GM23338 (cell line): ENCODE data around the gene FADD. TPM values are rescaled to one million over a fixed set of nuclear protein-coding genes. Genes with fewer than 3 reads are reported as not detected.

ENCODE experiments used
- ATAC-seq: fragments of 200-7000 bp; cut with Tn5 transposase; 3 replicates; pipeline ENCODE4 v1.9.1; 2020
- DNase-seq: peaks from one replicate; pipeline ENCODE4 v3.0.0-alpha.2; 2015; ENCODE audit warnings: low spot score
- H2AFZ ChIP-seq: fragments of 200-600 bp; sonication (generic); 2 replicates; pipeline ENCODE4 v1.8.0; 2016; ENCODE audit warnings: antibody characterized with exemption, mild to moderate bottlenecking, moderate library complexity
- H3F3A ChIP-seq: fragments of 200-600 bp; sonication (generic); replicated peaks from 2 replicates; pipeline ENCODE4 v1.8.0; 2017; ENCODE audit warnings: antibody characterized with exemption, mixed run types, low read depth
- H3K27ac ChIP-seq: fragments of 200-600 bp; sonication (generic); 2 replicates; pipeline ENCODE4 v1.6.1; 2016; ENCODE audit warnings: low read depth
- H3K27me3 ChIP-seq: fragments of 200-600 bp; sonication (generic); 2 replicates; pipeline ENCODE4 v1.8.0; 2016; ENCODE audit warnings: mild to moderate bottlenecking, mixed run types, moderate library complexity; ENCODE audit not compliant: insufficient read depth
- H3K36me3 ChIP-seq: fragments of 200-600 bp; sonication (generic); 2 replicates; pipeline ENCODE4 v1.8.0; 2016; ENCODE audit warnings: mild to moderate bottlenecking; ENCODE audit not compliant: insufficient read depth
- H3K4me1 ChIP-seq: fragments of 200-600 bp; sonication (generic); 2 replicates; pipeline ENCODE4 v1.8.0; 2016; ENCODE audit warnings: mild to moderate bottlenecking, moderate library complexity; ENCODE audit not compliant: insufficient read depth
- H3K4me2 ChIP-seq: fragments of 200-600 bp; sonication (generic); 2 replicates; pipeline ENCODE4 v1.7.1; 2017; ENCODE audit warnings: mixed run types
- H3K4me3 ChIP-seq: fragments of 200-600 bp; sonication (generic); 2 replicates; pipeline ENCODE4 v1.6.1; 2016; ENCODE audit warnings: mixed run types
- H3K79me2 ChIP-seq: fragments of 200-600 bp; sonication (generic); replicated peaks from 2 replicates; pipeline ENCODE4 v1.8.0; 2017; ENCODE audit warnings: mild to moderate bottlenecking; ENCODE audit not compliant: insufficient read depth
- H3K9me2 ChIP-seq: fragments of 200-600 bp; sonication (generic); 2 replicates; pipeline ENCODE4 v1.8.0; 2017; ENCODE audit not compliant: insufficient read depth
- H4K20me1 ChIP-seq: fragments of 200-600 bp; sonication (generic); replicated peaks from 2 replicates; pipeline ENCODE4 v1.8.0; 2017; ENCODE audit warnings: mild to moderate bottlenecking; ENCODE audit not compliant: insufficient read depth
- H3K27ac Mint-ChIP-seq: 2 replicates; pipeline ENCODE4 v1.8.0; 2020; ENCODE audit warnings: inconsistent platforms, mild to moderate bottlenecking, moderate library complexity, mixed read lengths
- H3K27me3 Mint-ChIP-seq: 3 replicates; pipeline ENCODE4 v1.8.0; 2022; ENCODE audit warnings: low read depth, mild to moderate bottlenecking, moderate library complexity, mixed read lengths, inconsistent platforms; ENCODE audit not compliant: insufficient read depth, poor library complexity
- H3K36me3 Mint-ChIP-seq: 3 replicates; pipeline ENCODE4 v1.8.0; 2021; ENCODE audit warnings: low read depth, mild to moderate bottlenecking, inconsistent platforms, moderate library complexity, mixed read lengths
- H3K4me1 Mint-ChIP-seq: 3 replicates; pipeline ENCODE4 v1.8.0; 2020; ENCODE audit warnings: mild to moderate bottlenecking, inconsistent platforms, mixed read lengths
- H3K4me3 Mint-ChIP-seq: 3 replicates; pipeline ENCODE4 v1.8.0; 2021; ENCODE audit warnings: moderate library complexity, mild to moderate bottlenecking, inconsistent platforms, mixed read lengths
- H3K9me3 Mint-ChIP-seq: 3 replicates; pipeline ENCODE4 v1.8.0; 2020; ENCODE audit warnings: moderate library complexity, mild to moderate bottlenecking, inconsistent platforms, mixed read lengths
- CREB1 ChIP-seq: fragments of 250-450 bp; sonication (Bioruptor Pico); IDR thresholded peaks from 2 replicates; pipeline ENCODE4 v1.5.0; 2020; ENCODE audit warnings: low read depth, mild to moderate bottlenecking, moderate library complexity
- CTCF ChIP-seq, 2 experiments: fragments of 200-600 bp in 1 of 2; sonication (generic) in 1 of 2; conservative IDR thresholded peaks; 2 replicates each; pipeline versions ENCODE4 v1.5.1 to v1.6.1; 2016 to 2017; ENCODE audit warnings: antibody characterized with exemption in 2 of 2, low read depth in 2 of 2, mild to moderate bottlenecking in 2 of 2, moderate library complexity in 1 of 2
- EZH2phosphoT487 ChIP-seq: fragments of 200-600 bp; sonication (generic); IDR thresholded peaks from one replicate; pipeline ENCODE4 v1.8.1; 2018; ENCODE audit warnings: antibody characterized with exemption; ENCODE audit not compliant: unreplicated experiment
- JUNB ChIP-seq: IDR thresholded peaks from one replicate; pipeline ENCODE4 v1.6.1; 2016; ENCODE audit warnings: antibody characterized with exemption; ENCODE audit not compliant: unreplicated experiment
- REST ChIP-seq: IDR thresholded peaks from one replicate; pipeline ENCODE4 v1.6.1; 2018; ENCODE audit warnings: antibody characterized with exemption; ENCODE audit not compliant: unreplicated experiment
- STAT1 ChIP-seq: IDR thresholded peaks from one replicate; pipeline ENCODE4 v1.6.1; 2016; ENCODE audit warnings: antibody characterized with exemption; ENCODE audit not compliant: unreplicated experiment
- polyA plus RNA-seq: library from polyadenylated mRNA; unstranded; fragments of >200 nt; fragmentation: Nextera tagmentation; extraction: Ambion mirVana; gene quantifications from 2 replicates; pipeline ENCODE4 v1.2.1, GENCODE V29; 2016
- total RNA-seq: library from RNA; depleted of rRNA; stranded (reverse); fragments of >200 nt; shearing (Covaris generic); gene quantifications from 2 replicates; pipeline ENCODE4 v1.2.3, GENCODE V29; 2014

Gene FADD
- total and polyA plus RNA-seq, 2 experiments from 2014 or later, result 19.7 to 65.8 TPM

- TF ChIP-seq CTCF (conservative IDR thresholded peaks at IDR 0.05; ENCODE audit: low read depth in 2 of 2) (no peak), CREB1 (no peak), REST (no peak)
Observed at GRCh38 chr11:70243912-70244652, 41.0 kb downstream of the FADD start (continued).

- Histone ChIP-seq H3K9me2 (no peaks in the 10 kb centered on the region), H4K20me1 (no peaks in the 10 kb centered on the region), H3K27ac (no peak overlapping the region), H3K4me2 (no peak overlapping the region), H3K79me2 (no peaks in the 10 kb centered on the region), H3K36me3 (no peaks in the 10 kb centered on the region), H3K27me3 (no peaks in the 10 kb centered on the region), H3K4me3 (no peak overlapping the region), H3K4me1 (no peaks in the 10 kb centered on the region), H3F3A (no peaks in the 10 kb centered on the region), H2AFZ (0 out of 2 replicates have a peak overlapping the region, but pooled peaks have one; percentile 32)
- H3K4me3 Mint-ChIP-seq, result no peak overlapping the region
- H3K9me3 Mint-ChIP-seq, result no peaks in the 10 kb centered on the region
- H3K4me1 Mint-ChIP-seq, result peaks cover 3% of the 10 kb centered on the region; the same call in 2 of the 3 replicates
- H3K36me3 Mint-ChIP-seq, result no peaks in the 10 kb centered on the region
- H3K27me3 Mint-ChIP-seq, result peaks cover 17% of the 10 kb centered on the region
- DNase-seq (no peak), ATAC-seq (no peak)
- no peak overlapping the region for H3K27ac Mint-ChIP-seq
- TF ChIP-seq STAT1 (no peak), CTCF (conservative IDR thresholded peaks at IDR 0.05; ENCODE audit: low read depth in 2 of 2) (no peak), JUNB (no peak), EZH2phosphoT487 (no peak), REST (no peak)
Observed at GRCh38 chr11:70244698-70245097, 41.6 kb downstream of the FADD start.
